Heart right ventricle (tissue), 16 donors: ENCODE measurements around the gene ABCA4. TPM values are rescaled to one million over a fixed set of nuclear protein-coding genes. Genes with fewer than 3 reads are reported as not detected.
"Not testable (repeated sequence)": the region's sequence is repeated elsewhere in the genome, so short reads cannot be mapped to it uniquely, and the experiment has no call there.

Experiments
- ATAC-seq, 8 donors: fragments of 200-7000 bp; cut with Tn5 transposase; one replicate each; pipeline ENCODE4 v1.9.1; 2020; ENCODE audit warnings: mild to moderate bottlenecking in 8 of 8, moderate library complexity in 8 of 8, moderate number of reproducible peaks in 1 of 8
- DNase-seq, 2 donors: peaks; one replicate each; pipeline ENCODE4 v3.0.0-alpha.2; 2020
- H3K27ac ChIP-seq, 10 donors: fragments of 200-600 bp; sonication (generic) in 2 of 10; one replicate each; pipeline versions ENCODE4 v1.5.0 to v1.8.0; 2020 to 2022; ENCODE audit warnings: mild to moderate bottlenecking in 3 of 10
- H3K27me3 ChIP-seq, 7 donors: fragments of 200-600 bp; one replicate each; pipeline ENCODE4 v1.8.0; 2021 to 2022; ENCODE audit warnings: mild to moderate bottlenecking in 2 of 7
- H3K36me3 ChIP-seq, 9 donors: fragments of 200-600 bp; sonication (generic) in 1 of 9; one replicate each; pipeline versions ENCODE4 v1.5.0 to v1.8.0; 2020 to 2022; ENCODE audit warnings: mild to moderate bottlenecking in 2 of 9
- H3K4me1 ChIP-seq, 9 donors: fragments of 200-600 bp; sonication (generic) in 1 of 9; one replicate each; pipeline versions ENCODE4 v1.5.0 to v1.8.0; 2020 to 2022; ENCODE audit warnings: mild to moderate bottlenecking in 4 of 9
- H3K4me3 ChIP-seq, 10 donors: fragments of 200-600 bp; sonication (generic) in 2 of 10; one replicate each; pipeline versions ENCODE4 v1.5.0 to v1.8.0; 2020 to 2022; ENCODE audit warnings: mild to moderate bottlenecking in 7 of 10, moderate library complexity in 2 of 10
- H3K9me3 ChIP-seq, 11 donors: fragments of 200-600 bp in 10 of 11; sonication (generic) in 2 of 11; one replicate each; pipeline versions ENCODE4 v1.5.0 to v1.8.0; 2013 to 2022; ENCODE audit warnings: mild to moderate bottlenecking in 2 of 11, control low read depth in 1 of 11, moderate library complexity in 1 of 11
- WGBS, 2 donors: extraction: QIAGEN DNeasy Blood & Tissue Kit; methylation state at CpG; one replicate each; pipeline ENCODE4 v1.1.7; 2013; ENCODE audit warnings: inconsistent platforms in 1 of 2; 5-methylcytosine and 5-hydroxymethylcytosine counted together
- intact Hi-C, 10 donors: fragments of 100-400 bp; cut with DNase I; formaldehyde crosslinking; loops; one replicate each; pipeline versions ENCODE4 v1.11.1 to v1.14.2; 2022
- polyA plus RNA-seq, 2 donors: library from polyadenylated mRNA; stranded (reverse); fragments of 200-250 nt; gene quantifications; one replicate each; pipeline ENCODE4 v1.2.3, GENCODE V29; 2013
- total RNA-seq, 10 donors: library from RNA; stranded (reverse); fragmentation: NEBNext Ultra II Directional in 3 of 10; extraction: Animal tissue kit (Norgen Biotek cat#: 25700) in 3 of 10; gene quantifications; one replicate each; pipeline versions ENCODE4 v1.2.1 to v1.2.4, GENCODE V29; 2021 to 2023
- TF ChIP-seq, protein P1 (sequence below), 9 donors: fragments of 200-600 bp; sonication (generic) in 2 of 9; IDR thresholded peaks; one replicate each; pipeline versions ENCODE4 v1.5.0 to v1.8.0; 2021 to 2022; ENCODE audit warnings: antibody characterized with exemption in 9 of 9, mild to moderate bottlenecking in 5 of 9, moderate library complexity in 1 of 9
- donor health status: Arrhythmogenic right ventricular cardiomyopathy.
- donor health status: ischemic (EF 13 %, LVEDD 7.1; RV severe dilation, severe dysfunction).
- donor health status: healthy with polysubstance abuse.
- donor health status: DM: no; HTN: yes; CAD: no.
- donor health status: DM: no; HTN: no; CAD: no.
- donor health status: ischemic (EF 25% LVEDD 6.9; RV normal size, moderate dysfunction).
- donor health status: ischemic (EF 25% LVEDD 5.7; RV mildly dilated, moderate dysfunction).
- donor health status: healthy.
- donor health status: DM: yes; HTN: yes; CAD: no.
- donor health status: Ischemic cardiomyopathy.
- donor health status: ischemic (EF 35%, LVEDD 5.7; RV mildly dilated, moderate dysfunction).
- donor health status: nonischemic (EF 11% LVEDD 7.7; RV severe dilation, severe dysfunction).
- donor health status: DM: yes; HTN: yes; CAD: no.
- donor health status: PGD.
- donor health status: ischemic (EF 29% LVEDD 5.4; RV normal size, mild dysfunction).
- donor health status: nonischemic (EF 23%, LVEDD 6.1; RV moderate dilation, normal function).

ABCA4 gene
- total and polyA plus RNA-seq, 12 donors: 0.05 to 0.66 (median 0.21) TPM

- intact Hi-C loops: no loop called here
- Histone ChIP-seq H3K4me1 (peaks cover 0 to 16% (median 10%) of the 10 kb centered on the region in 9 donors), H3K27ac (peak overlapping the region in 1 of 10 donors; percentile 34), H3K36me3 (no peaks in the 10 kb centered on the region), H3K27me3 (no peaks in the 10 kb centered on the region), H3K9me3 (peaks cover 0 to 8% (median 1%) of the 10 kb centered on the region in 11 donors), H3K4me3 (no peak overlapping the region)
- 17 to 26% methylated on average over 4 of the region's 4 CpGs for WGBS, 2 donors
- DNase-seq (no peak), ATAC-seq (peak in 7 of 8 donors; percentile 58 to 96 (median 78))
- TF ChIP-seq, protein P1, sequence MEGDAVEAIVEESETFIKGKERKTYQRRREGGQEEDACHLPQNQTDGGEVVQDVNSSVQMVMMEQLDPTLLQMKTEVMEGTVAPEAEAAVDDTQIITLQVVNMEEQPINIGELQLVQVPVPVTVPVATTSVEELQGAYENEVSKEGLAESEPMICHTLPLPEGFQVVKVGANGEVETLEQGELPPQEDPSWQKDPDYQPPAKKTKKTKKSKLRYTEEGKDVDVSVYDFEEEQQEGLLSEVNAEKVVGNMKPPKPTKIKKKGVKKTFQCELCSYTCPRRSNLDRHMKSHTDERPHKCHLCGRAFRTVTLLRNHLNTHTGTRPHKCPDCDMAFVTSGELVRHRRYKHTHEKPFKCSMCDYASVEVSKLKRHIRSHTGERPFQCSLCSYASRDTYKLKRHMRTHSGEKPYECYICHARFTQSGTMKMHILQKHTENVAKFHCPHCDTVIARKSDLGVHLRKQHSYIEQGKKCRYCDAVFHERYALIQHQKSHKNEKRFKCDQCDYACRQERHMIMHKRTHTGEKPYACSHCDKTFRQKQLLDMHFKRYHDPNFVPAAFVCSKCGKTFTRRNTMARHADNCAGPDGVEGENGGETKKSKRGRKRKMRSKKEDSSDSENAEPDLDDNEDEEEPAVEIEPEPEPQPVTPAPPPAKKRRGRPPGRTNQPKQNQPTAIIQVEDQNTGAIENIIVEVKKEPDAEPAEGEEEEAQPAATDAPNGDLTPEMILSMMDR (IDR thresholded peaks at IDR 0.05): no peak
These were observed 39.9 kb upstream of the ABCA4 start for GRCh38 chr1:94160811-94161210.

DNA sequence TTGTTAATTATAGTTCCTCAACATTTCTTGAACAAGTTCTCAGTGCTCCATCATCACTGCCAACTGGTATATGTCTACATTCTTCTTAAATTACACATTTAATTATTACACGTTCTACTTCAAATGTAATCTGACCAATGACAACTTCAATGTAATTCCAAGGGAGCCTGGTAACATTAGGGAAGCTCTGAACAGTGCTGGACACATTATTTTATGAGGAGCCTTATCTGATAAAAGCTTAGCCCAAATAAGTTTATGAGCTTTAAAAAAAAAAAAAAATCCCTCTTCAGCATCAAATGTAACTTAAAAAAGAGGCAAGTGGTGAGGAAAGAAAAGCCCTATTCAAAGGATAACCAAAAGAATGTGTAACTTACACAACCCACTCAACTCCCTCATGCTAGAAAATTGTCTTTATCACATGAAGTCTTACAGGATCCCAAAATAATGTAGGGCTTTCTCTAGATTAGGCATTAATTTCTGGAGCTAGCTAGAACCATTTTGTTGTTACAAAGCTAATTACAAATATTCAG lies 35.2 kb upstream of the ABCA4 start:
- intact Hi-C loops: loop anchor here in 1 of 10 donors (5.0 kb wide), 1 partner anchor 59 kb away; no protein-coding TSS in a partner anchor
- ATAC-seq (no peak), DNase-seq (no peak)
- no peaks in the 10 kb centered on the region for H3K36me3 ChIP-seq
- H3K4me1 ChIP-seq: peaks cover 0 to 27% (median 11%) of the 10 kb centered on the region in 9 donors
- 74 to 75% methylated on average over 1 of the region's 1 CpG for WGBS, 2 donors
- H3K4me3 ChIP-seq: no peak overlapping the region
- no peak overlapping the region for H3K27ac ChIP-seq
- H3K27me3 ChIP-seq: no peaks in the 10 kb centered on the region
- TF ChIP-seq, protein P1 (IDR thresholded peaks at IDR 0.05): no peak
- peaks cover 0 to 6% (median 0%) of the 10 kb centered on the region in 11 donors for H3K9me3 ChIP-seq

GRCh38 chr1:94154989-94155388 lies 34.0 kb upstream of the ABCA4 start:
- no peaks in the 10 kb centered on the region for H3K36me3 ChIP-seq
- peak overlapping the region in 3 of 10 donors; percentile 4 to 54 (median 51) for H3K27ac ChIP-seq
- no peaks in the 10 kb centered on the region for H3K27me3 ChIP-seq
- H3K4me3 ChIP-seq: no peak overlapping the region
- DNase-seq: peak in 1 of 2 donors; percentile 68
- 79 to 88% methylated on average over 1 of the region's 1 CpG for WGBS, 2 donors
- peaks cover 0 to 6% (median 0%) of the 10 kb centered on the region in 11 donors for H3K9me3 ChIP-seq
- H3K4me1 ChIP-seq: peaks cover 0 to 15% (median 0%) of the 10 kb centered on the region in 9 donors
- TF ChIP-seq, protein P1 (IDR thresholded peaks at IDR 0.05): no peak
- intact Hi-C loops: loop anchor here in 1 of 10 donors (5.0 kb wide), 1 partner anchor 58 kb away; no protein-coding TSS in a partner anchor
- ATAC-seq: peak in 5 of 8 donors; percentile 48 to 83 (median 55)

DNA sequence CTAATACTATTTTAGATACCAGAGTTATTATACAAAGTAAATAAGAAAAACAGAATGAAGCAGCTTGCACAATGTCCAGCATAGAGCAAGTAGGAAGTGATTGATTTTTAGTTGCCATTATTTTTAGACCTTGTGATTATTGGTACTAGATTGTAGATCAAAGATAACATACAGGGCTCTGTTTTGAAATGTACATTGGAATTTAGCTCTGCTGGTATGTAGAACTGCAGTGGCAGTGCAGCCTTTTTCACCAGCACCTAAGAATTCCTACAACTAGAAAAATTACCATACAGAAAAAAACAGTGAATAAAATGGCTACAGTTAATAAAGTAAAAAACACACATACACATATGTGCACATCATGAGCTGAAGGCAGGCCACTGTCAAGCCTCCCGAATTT lies 32.2 kb upstream of the ABCA4 start:
- Histone ChIP-seq H3K27me3 (no peaks in the 10 kb centered on the region), H3K27ac (no peak overlapping the region), H3K4me1 (peaks cover 0 to 14% (median 0%) of the 10 kb centered on the region in 9 donors), H3K4me3 (no peak overlapping the region), H3K9me3 (peaks cover 0 to 6% (median 0%) of the 10 kb centered on the region in 11 donors), H3K36me3 (no peaks in the 10 kb centered on the region)
- DNase-seq: no peak
- ATAC-seq: no peak
- TF ChIP-seq, protein P1 (IDR thresholded peaks at IDR 0.05): no peak
- intact Hi-C loops: no loop called here
- 83% methylated on average over 1 of the region's 1 CpG for WGBS, 2 donors

DNA sequence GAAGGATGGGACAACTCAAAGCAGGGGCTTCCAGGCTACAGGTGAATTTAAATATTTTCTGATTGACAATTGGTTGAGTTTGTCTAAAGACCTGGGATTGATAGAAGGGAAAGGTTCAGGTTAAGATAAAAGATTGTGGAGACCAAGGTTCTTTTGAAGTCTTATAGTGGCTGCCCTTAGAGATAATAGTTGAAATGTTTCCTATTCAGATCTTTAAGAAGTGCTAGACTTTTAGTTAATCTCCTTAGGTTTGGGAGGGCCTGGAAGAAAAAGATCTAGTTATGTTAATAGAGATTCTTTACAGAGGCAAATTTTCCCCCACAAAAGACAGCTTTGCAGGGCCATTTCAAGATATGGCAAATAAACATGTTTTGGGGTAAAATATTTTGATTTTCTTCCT lies 28.2 kb upstream of the ABCA4 start:
- H3K27me3 ChIP-seq, ATAC-seq, H3K36me3 ChIP-seq, H3K27ac ChIP-seq, DNase-seq, H3K9me3 ChIP-seq, H3K4me1 ChIP-seq, H3K4me3 ChIP-seq: not testable (repeated sequence)
- intact Hi-C loops: loop anchor here in 1 of 10 donors (10.0 kb wide), 1 partner anchor 74 kb away; no protein-coding TSS in a partner anchor
